Medulla oblongata (tissue), 1 donor: ENCODE measurements around the gene CD3G.

ENCODE experiments used
- DNase-seq: peaks from one replicate; pipeline ENCODE4 v3.0.0-alpha.2; 2015; ENCODE audit errors: extremely low spot score

The CD3G gene

DNA sequence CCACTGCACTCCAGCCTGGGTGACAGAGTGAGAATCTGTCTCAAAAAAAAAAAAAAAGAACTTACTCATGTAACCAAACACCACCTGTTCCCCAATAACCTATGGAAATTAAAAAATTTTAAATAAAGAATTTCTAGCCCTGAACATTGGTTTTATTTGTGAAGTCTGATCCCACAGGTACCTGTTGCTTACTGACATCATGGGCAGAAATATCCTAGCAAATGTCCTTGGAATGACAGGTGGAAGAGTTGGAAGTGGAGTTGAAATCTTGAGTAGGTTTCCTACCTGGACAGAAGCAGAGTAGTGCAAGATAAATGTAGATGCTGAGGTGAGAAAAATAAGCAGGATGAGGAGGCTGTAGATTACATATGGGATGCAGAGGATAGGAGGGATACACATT is 18.9 kb upstream of the CD3G start:
- no peak for DNase-seq

- no peak for DNase-seq
Measured at GRCh38 chr11:118328745-118329144, 15.4 kb upstream of the CD3G start.

DNA sequence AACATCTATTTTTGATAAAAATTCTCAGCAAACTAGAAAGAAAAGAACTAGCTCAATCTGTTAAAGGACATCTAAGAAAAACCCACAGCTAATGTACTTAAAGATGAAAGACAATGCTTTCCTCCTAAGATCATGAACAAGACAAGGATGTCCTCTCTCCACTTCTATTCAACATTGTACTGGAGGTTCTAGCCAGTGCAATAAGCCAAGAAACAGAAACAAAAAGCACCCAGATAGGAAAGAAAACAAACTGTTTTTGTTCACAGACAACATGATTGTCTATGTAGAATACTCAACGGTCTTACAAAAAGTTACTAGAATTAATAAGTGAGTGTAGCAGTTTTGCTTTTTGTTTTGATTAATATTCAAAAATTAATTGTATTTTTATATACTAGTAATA is 9.4 kb upstream of the CD3G start:
- DNase-seq: no peak

DNA sequence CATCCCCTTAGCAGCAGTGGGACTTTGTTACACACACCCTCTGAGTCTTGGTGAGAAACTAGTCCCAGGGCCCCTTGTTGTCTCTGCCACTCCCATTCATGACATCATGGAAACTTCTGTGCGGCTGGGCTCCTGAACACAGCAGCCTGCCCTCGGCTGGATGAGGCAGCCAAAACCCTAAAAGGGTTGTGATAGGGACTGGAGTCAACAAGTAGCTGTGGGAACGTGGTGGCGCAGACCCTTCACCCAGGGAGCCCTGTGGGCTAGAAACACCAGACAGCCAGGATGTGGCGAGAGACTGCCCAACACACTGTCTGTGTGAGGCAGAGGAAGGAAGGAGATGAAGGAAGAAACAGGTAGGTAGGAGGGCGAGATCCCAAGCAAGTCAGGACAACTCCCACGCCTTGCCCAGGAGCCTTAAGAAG is 5.5 kb upstream of the CD3G start:
- DNase-seq: no peak

DNA sequence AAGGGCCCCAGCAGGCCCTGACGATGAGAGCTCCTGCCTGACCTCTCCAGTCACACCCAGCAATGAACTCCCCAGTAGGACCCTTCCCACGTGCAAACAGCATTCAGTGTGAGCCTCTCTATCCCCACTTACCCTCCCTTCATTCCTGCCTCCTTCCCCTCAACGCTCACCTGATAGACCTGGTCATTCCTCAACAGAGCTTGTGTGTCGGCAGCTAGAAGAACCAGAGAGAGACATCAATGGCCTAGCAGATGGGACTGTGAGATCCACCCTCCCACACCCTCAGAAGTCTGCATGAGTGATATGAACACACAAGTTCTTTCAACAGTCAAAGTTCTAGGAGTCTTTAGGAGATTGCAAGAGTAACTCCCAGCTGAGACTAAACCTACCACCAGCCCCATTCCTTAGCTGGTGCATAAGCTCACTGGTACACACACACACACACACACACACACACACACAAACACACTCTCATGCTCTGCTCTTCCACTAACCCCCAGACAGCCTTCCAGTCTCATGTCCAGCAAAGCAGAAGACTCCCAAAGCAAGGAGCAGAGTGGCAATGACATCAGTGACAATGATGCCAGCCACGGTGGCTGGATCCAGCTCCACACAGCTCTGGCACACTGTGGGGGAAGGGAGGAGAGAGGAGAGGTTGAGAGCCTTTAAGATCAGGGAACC is 4.7 kb upstream of the CD3G start:
- no peak for DNase-seq

DNA sequence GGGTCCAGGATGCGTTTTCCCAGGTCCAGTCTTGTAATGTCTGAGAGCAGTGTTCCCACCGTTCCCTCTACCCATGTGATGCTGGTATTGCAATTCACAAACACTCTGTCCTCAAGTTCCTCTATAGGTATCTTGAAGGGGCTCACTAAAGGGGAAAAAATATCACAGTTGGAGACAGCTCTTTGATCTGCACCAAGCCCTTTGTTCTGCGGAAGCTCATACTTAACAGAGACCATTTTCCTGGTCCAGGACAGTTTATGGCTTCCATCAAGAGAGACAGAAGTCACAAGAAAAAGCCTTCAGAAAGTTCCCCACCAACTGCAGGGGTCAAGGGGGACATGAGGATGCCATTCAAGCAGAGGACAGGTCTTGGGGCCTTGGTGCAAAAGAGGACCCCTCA is 3.7 kb upstream of the CD3G start:
- DNase-seq: no peak

DNA sequence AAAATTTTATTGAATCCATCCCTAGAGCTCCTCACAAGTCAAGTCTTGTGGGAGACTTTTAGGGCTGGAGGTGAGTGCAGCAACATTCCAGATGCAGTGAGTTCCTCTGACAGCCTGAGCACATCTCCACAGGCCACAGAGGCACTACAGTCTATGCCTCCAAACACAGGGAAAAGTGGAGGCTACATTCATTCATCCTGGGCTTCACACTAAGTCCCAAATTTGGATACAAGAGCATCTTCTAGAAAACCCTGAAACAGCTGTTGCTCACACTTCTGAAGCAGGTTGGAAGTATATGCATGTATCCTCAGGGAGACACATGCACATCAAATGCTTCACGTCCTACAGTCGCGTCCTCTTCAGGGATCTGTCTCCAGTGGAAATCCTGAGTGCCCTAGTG is 2.9 kb upstream of the CD3G start:
- no peak for DNase-seq

DNA sequence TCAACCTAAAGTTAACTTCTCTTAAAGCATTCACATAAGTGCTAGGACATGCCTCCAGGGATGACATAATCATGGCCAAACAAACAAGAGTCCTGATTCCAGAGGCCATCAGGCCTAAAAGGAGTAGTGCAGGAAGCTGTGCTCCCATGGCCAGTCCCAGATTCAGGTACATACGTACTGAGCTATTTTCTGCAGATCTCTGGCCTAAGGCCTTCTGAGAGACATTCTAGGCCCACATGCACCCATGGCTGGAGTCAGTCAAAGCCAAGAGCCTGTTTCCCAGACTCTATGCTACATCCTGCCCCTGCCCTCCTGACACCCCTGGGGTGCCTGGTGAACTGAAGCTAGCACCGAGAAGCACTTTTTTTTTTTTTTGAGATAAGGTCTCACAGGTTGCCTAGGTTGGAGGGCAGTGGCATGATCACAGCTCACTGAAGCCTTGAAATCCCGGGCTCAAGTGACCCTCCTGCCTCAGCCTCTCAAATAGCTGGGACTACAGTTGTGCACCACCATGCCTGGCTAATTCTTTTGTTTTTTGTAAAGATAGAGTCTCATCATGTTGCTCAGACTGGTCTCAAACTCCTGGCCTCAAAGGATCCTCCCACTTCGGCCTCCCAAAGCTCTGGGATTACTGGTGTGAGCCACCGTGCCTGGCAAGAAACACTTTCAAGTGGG is 2.2 kb upstream of the CD3G start:
- DNase-seq: no peak

- no peak for DNase-seq
Measured at GRCh38 chr11:118342503-118343161, 1.5 kb upstream of the CD3G start, which contains the start of gene CD3D. Gene CD3D, minus strand, starts transcription at chr11:118342705. Its CDS starts 98 bp downstream, at chr11:118342607.

- DNase-seq: no peak
Measured at GRCh38 chr11:118343248-118343647, 896 bp upstream of the CD3G start.

- DNase-seq: no peak
Measured at GRCh38 chr11:118349475-118349874, 5.3 kb downstream of the CD3G start.

GRCh38 chr11:118353084-118353710 is 9.1 kb downstream of the CD3G start:
- DNase-seq: peak; percentile 30

- DNase-seq: no peak
Measured at GRCh38 chr11:118358071-118358470, 13.9 kb downstream of the CD3G start.

DNA sequence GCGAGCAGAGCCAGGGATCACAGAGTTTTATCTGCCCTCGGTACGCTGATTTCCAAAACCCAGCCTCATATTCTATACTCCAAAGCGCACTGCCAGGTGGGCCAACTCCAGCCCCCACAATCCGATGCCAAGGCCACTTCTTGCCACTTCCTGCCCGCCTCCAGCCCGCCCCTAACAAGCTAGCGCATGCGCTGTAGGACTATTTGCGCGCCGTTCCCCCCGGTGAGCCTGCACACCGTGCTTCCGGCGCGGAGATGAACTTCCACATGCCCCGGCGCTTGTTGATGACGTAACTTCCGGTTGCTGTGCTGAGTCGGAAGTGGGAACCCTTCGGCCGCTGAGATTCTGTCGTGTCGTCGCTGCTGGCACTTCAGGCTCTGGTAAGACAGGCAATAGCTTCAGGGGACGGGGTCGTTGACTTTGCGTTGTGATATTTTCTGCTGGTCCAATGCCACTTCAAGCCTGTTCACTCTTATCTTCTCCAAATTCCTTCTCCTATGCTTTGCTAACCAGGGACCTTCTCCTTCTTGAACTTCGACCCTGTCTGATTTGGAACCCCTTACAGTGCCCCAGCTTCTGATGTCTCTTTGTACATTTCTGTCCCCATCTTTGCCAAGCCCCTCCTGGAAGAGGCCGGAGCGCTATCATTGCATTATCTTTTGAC is 15.3 kb downstream of the CD3G start, which contains the start of gene UBE4A:
Gene UBE4A (plus strand): TSS at position 306 of the 664 bp plus-strand sequence. CDS start 5,481 bp downstream, outside the sequence.
- peak; percentile 96 for DNase-seq

DNA sequence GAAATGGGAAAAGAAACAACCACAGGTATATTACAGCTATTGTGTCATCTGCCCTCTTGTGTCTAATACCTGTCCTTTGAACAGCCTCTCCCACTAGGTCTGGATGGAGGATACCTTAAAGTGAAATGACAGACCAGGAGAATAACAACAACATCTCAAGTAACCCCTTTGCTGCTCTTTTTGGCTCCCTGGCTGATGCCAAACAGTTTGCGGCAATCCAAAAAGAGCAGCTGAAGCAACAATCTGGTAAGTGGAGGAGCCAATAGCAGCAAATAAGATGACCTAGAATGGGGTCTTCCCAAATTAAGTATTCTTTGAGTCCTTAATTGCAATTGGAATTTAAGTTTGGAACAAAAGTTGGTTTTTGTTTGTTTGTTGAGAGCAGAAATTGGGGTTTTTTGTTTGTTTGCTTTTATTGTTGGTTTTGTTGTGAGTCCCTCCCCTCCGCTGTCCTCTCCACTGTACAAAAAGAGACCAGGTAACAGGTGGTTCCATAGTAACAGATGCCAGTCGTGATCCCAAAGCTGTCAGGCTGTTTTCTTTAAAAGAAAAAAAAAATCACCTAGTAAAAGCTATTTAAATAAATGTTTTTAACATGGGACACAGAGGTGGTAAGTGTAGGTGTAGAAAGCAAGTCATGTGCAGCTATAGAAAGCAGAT is 20.9 kb downstream of the CD3G start:
- DNase-seq: no peak

GRCh38 chr11:118366287-118366686 is 22.1 kb downstream of the CD3G start:
- DNase-seq: no peak

- DNase-seq: no peak
Measured at GRCh38 chr11:118370774-118371173, 26.6 kb downstream of the CD3G start.

GRCh38 chr11:118373263-118373662 is 29.1 kb downstream of the CD3G start:
- no peak for DNase-seq

DNA sequence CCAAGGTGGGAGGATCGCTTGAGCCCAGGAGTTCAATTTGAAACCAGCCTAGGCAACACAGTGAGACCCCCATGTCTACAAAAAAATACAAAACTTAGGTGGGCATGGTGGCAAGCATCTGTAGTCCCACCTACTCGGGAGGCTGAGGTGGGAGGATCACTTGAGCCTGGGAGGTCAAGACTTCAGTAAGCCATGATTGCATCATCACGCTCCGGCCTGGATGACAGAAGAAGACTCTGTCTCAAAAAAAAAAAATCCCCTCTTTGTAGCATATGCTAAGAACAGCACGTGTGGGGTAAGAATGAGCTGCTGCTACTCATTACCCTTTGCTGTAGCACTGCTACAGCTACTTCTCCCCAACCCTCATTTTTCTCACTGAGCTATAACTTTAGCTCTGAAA is 29.7 kb downstream of the CD3G start:
- DNase-seq: no peak

- DNase-seq: no peak
Measured at GRCh38 chr11:118374729-118375128, 30.6 kb downstream of the CD3G start.

DNA sequence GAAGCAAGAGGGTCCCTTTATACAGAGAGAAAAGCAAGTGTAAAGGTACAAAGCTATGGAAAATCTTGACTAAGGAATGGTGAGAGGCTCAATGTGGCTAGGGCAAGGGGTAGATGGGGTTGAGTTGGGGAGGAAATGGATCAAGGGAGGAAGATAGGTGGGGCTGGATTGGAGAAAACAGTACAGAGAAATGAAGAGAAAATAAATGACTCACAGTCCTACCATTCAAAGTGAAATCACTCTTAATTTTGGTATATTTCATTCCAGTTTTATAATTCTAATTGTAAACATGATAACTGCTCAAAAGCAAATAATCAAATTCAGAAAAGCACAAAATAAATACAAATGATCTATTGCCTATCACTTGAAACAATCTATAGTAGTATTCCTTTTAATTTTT is 31.8 kb downstream of the CD3G start:
- DNase-seq: no peak
